Neural crest cell (in vitro differentiated cells): Measurements from ENCODE around the gene NFKB2. TPM values are rescaled to one million over a fixed set of nuclear protein-coding genes. Genes with fewer than 3 reads are reported as not detected.

Experiments used
- DNase-seq: peaks from one replicate; pipeline ENCODE4 v3.0.0; 2021; ENCODE audit warnings: low read depth, mixed read lengths, low spot score
- H3K27ac Mint-ChIP-seq: one replicate; pipeline ENCODE4 v1.8.0; 2021; ENCODE audit warnings: mild to moderate bottlenecking, mixed read lengths; ENCODE audit not compliant: unreplicated experiment
- H3K27me3 Mint-ChIP-seq: 2 replicates; pipeline ENCODE4 v1.8.0; 2021; ENCODE audit warnings: low read depth, mild to moderate bottlenecking, mixed read lengths
- H3K36me3 Mint-ChIP-seq: 2 replicates; pipeline ENCODE4 v1.8.0; 2021; ENCODE audit warnings: low read depth, mild to moderate bottlenecking, mixed read lengths
- H3K4me1 Mint-ChIP-seq: 2 replicates; pipeline ENCODE4 v1.8.0; 2021; ENCODE audit warnings: mixed read lengths
- H3K4me3 Mint-ChIP-seq: one replicate; pipeline ENCODE4 v1.8.0; 2021; ENCODE audit warnings: mild to moderate bottlenecking, mixed read lengths
- H3K9me3 Mint-ChIP-seq: 2 replicates; pipeline ENCODE4 v1.8.0; 2021; ENCODE audit warnings: mixed read lengths
- total RNA-seq: library from RNA; stranded (reverse); gene quantifications from 2 replicates; pipeline ENCODE4 v1.2.1, GENCODE V29; 2021
- TF ChIP-seq, protein P1 (sequence below): fragments of 200-600 bp; sonication (generic); conservative IDR thresholded peaks from 2 replicates; pipeline ENCODE4 v1.5.0; 2021; ENCODE audit warnings: antibody characterized with exemption, mild to moderate bottlenecking

Gene NFKB2
- total RNA-seq, 1 donor from 2014 or later, result 26.1 TPM

DNA sequence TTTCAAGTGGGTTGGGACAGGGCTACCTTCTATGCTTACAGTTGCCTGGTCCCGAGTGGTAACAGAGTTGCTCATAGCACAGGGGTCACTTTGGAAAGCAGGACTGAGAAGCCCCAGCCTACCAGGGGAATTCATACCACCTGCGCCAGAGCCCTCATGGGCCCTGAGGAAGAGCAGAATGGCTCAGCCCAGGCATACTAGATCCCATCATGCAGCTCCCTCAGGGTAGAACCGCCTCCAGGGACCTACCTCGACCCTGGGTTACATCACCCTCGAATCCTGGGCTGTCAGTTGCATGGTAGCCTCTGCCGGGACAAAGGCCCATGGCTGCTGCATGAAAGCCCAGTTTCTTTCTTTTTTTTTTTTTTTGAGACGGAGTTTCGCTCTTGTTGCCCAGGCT, 34.0 kb downstream of the NFKB2 start:
- peaks cover 62% of the 10 kb centered on the region for H3K4me1 Mint-ChIP-seq
- H3K9me3 Mint-ChIP-seq, result no peaks in the 10 kb centered on the region
- no peak overlapping the region for H3K4me3 Mint-ChIP-seq
- DNase-seq, result no peak
- no peak overlapping the region for H3K27ac Mint-ChIP-seq
- H3K27me3 Mint-ChIP-seq, result peaks cover 5% of the 10 kb centered on the region
- TF ChIP-seq, protein P1, sequence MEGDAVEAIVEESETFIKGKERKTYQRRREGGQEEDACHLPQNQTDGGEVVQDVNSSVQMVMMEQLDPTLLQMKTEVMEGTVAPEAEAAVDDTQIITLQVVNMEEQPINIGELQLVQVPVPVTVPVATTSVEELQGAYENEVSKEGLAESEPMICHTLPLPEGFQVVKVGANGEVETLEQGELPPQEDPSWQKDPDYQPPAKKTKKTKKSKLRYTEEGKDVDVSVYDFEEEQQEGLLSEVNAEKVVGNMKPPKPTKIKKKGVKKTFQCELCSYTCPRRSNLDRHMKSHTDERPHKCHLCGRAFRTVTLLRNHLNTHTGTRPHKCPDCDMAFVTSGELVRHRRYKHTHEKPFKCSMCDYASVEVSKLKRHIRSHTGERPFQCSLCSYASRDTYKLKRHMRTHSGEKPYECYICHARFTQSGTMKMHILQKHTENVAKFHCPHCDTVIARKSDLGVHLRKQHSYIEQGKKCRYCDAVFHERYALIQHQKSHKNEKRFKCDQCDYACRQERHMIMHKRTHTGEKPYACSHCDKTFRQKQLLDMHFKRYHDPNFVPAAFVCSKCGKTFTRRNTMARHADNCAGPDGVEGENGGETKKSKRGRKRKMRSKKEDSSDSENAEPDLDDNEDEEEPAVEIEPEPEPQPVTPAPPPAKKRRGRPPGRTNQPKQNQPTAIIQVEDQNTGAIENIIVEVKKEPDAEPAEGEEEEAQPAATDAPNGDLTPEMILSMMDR, result no peak
- H3K36me3 Mint-ChIP-seq, result peaks cover 2% of the 10 kb centered on the region

DNA sequence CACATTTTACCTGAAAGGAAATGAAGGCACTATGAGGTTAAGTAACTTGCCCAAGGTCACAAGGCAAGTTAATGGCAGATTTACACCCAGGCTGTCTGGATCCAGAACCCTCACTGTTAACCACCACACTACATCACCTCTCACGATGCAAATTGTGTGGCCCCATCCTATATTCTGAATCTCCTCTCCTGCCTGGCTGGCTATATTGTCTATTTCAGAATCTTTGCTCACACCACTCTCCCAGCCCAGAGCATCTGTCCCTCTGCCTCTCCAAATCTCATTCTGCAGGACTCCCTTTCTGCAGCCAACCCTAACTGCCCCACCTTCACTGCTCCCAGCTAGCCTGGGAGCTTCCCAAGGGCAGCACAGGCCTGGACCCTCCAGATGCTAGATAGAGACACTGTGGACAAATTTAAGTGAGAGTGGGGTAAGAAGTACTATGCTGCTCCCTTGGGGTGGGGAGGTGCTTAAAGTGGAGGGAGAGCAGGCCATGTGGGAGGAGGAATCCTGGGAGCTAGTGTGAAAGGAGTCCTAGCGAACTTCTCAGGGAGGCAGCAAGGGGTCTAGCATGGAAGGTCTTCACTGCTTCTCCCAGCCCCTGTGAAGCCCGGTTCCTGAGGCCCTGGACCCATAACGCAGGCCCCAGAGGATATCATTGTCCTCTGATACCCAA, 36.1 kb downstream of the NFKB2 start:
- TF ChIP-seq, protein P1, result no peak
- peaks cover 61% of the 10 kb centered on the region for H3K4me1 Mint-ChIP-seq

DNA sequence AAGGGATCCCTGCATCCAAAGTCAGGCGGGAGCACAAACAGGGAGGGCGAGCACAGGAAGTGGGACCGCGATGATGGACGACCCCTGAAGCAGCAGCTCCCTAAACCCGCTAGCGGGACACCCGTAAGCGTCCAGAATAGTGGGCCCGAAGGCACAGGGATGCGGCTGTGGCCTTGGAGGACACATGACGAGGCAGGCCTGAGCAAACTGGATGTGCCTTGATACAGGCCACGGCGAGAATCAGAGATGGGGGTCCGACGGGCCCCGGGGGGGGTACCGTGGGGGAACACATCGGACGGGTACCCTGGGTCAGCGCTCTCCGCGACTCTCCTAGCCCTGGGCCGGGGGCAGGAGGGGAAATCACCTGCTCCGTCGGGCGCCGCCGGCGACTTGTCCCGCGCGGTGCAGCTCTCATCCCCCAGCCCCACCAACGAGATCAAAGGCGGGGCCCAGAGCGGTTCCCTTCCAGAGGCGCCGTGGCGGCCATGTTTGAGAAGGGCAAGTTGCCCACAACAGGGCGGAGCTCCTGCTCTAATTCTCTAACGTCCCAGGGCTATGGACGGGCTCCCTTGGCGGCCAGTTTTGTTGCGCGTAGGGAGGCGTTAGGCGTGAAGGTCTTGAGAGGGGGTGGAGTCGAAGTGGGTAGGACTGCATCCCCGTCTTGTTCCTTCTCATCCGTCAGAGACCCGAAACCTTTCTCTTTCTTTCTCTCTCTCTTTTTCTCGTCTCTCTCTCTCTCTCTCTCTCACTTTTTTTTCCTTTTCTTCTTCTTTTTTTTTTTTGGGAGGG, 36.9 kb downstream of the NFKB2 start, which contains the start of gene CUEDC2:
Gene CUEDC2, minus strand, starts transcription at position 413 of the 789 bp plus-strand sequence. CDS start 7,386 bp downstream, outside the sequence.
- no peaks in the 10 kb centered on the region for H3K9me3 Mint-ChIP-seq
- H3K36me3 Mint-ChIP-seq, result no peaks in the 10 kb centered on the region
- DNase-seq, result peak; percentile 98
- TF ChIP-seq, protein P1, result no peak
- H3K4me3 Mint-ChIP-seq, result peak within 1 kb of the TSS; percentile 96
- peak within 1 kb of the TSS; percentile 91 for H3K27ac Mint-ChIP-seq
- peaks cover 11% of the 10 kb centered on the region for H3K27me3 Mint-ChIP-seq
- H3K4me1 Mint-ChIP-seq, result peaks cover 58% of the 10 kb centered on the region

More for the DNA sequence above, 36.1 kb downstream of the NFKB2 start:
- no peak for DNase-seq
- peak overlapping the region; percentile 91 for H3K27ac Mint-ChIP-seq
- peak overlapping the region; percentile 96 for H3K4me3 Mint-ChIP-seq
- H3K27me3 Mint-ChIP-seq, result peaks cover 11% of the 10 kb centered on the region
- no peaks in the 10 kb centered on the region for H3K36me3 Mint-ChIP-seq
- H3K9me3 Mint-ChIP-seq, result no peaks in the 10 kb centered on the region

DNA sequence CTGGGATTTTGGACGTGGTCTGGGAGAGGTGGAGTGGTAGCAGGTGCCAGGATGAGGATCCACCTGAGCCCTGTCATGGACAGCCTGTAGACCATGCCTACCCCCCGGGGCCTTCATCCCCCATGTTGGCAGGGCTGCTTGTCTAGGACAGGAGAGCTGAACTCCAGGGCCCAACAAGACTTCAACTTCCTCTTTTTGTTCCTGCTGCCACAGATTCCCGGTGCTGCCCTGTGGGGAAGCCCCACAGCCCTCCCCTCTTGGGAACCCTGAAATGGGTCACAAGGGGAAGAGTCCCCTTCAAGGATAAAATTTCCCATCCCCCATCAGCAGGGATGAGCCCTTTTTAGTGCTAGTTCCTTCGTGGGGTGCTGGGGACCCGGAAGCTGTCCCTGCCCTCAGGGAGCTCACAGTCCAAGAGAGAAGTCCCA, 38.1 kb downstream of the NFKB2 start:
- TF ChIP-seq, protein P1, result no peak
- H3K9me3 Mint-ChIP-seq, result no peaks in the 10 kb centered on the region
- H3K4me1 Mint-ChIP-seq, result peaks cover 58% of the 10 kb centered on the region
- peak overlapping the region; percentile 96 for H3K4me3 Mint-ChIP-seq
- no peak overlapping the region for H3K27ac Mint-ChIP-seq
- no peak for DNase-seq
- H3K36me3 Mint-ChIP-seq, result no peaks in the 10 kb centered on the region
- H3K27me3 Mint-ChIP-seq, result peaks cover 11% of the 10 kb centered on the region

DNA sequence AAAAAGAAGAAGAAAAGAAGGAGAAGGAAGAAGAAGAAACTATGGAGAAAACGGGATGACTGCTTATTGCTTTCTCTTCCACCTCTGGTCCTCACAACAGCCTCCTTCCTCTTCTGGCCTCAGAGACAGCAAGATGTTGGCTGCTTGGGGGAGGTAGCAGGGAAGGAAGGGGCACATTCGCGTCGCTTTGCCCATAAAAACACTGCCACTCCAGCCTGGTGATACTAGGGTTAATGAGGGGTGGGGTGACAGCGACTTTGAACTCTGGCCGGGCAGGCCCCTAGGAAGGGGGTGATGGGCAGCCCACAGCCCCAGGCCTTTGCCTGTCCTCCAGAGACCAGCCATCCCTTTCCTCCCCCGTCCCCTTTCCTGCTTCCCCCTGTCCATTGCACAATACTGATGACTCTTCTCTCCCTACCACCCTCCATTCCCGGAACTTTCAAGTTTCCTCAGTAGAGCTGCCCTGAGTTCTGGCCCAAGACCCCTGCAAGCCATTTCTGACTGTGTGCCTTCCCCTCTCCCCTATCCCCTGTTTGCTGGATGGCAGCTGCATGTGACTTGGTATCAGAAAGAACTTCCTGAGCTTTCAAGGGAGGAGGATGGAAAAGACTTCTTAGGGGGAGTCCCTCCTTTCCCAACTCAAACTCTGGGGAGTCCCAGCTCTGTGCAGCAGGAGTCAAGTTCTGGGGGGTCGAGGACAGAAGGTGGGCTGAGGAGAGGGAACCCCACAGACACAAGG, 39.1 kb downstream of the NFKB2 start:
- no peaks in the 10 kb centered on the region for H3K9me3 Mint-ChIP-seq
- TF ChIP-seq, protein P1, result no peak
- H3K27ac Mint-ChIP-seq, result no peak overlapping the region
- H3K27me3 Mint-ChIP-seq, result peaks cover 11% of the 10 kb centered on the region
- H3K4me3 Mint-ChIP-seq, result peak overlapping the region; percentile 96
- H3K36me3 Mint-ChIP-seq, result no peaks in the 10 kb centered on the region
- no peak for DNase-seq
- peaks cover 52% of the 10 kb centered on the region for H3K4me1 Mint-ChIP-seq
